Body of pancreas (tissue), 4 donors: ENCODE results near the gene C9orf152.

Experiments used
- POLR2A ChIP-seq, 3 donors: fragments of 450-650 bp; IDR thresholded peaks; one replicate each; pipeline ENCODE4 v1.6.1; 2016; ENCODE audit warnings: antibody characterized with exemption in 3 of 3, mild to moderate bottlenecking in 2 of 3
- TF ChIP-seq, protein P1 (sequence below), 7 experiments: fragments of 450-650 bp in 4 of 7; fragments of 200-600 bp in 3 of 7; sonication (generic) in 3 of 7; IDR thresholded peaks; one replicate each; pipeline ENCODE4 v1.5.1; 2016 to 2019; ENCODE audit warnings: antibody characterized with exemption in 7 of 7

DNA sequence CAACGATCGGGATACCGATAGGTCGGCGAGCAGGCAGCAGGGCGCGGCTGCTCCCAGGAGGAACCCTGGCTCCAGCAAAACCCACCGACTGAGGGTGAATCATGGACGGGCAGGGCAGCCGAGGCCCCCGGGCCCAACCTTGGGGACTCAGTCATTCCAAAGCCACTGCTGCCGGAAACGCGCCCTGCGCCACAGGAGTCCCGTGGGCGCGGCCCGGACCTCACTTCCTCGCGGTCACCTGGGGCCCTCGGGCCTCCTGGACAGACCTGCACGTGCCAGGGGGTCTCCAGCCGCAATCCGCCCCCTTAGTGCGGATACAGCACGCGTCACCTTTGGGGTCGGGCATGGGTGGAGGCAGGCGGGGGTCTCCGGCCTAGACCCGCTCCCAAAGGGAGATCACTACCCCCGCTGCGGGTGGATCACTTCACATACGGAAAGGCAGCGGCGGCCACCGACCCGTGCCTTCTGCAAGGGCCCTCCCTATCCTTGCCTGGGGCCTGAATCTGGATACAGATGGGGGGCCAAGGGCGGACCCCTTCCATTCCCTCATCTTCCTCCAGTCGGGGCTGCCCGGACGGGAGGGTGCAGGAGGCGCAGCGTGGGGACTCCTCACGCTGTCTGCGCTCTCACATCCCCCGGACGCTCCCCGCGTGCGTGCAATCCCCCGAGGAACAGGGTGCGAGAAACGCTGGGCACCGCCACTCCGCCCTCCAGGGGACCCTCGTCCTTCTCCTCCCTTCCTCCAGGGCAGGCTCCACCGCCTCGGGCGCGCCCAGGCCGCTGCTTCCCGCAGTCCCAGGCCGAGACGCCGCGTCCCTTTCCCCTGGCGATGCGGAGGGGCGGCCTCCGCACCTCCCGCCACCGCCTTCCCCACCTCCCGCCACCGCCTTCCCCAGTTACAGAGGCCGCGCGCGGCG, 47.8 kb upstream of the C9orf152 start:
- peak; percentile 56 to 69 (median 58) for TF ChIP-seq POLR2A (IDR thresholded peaks at IDR 0.05)
- TF ChIP-seq, protein P1, sequence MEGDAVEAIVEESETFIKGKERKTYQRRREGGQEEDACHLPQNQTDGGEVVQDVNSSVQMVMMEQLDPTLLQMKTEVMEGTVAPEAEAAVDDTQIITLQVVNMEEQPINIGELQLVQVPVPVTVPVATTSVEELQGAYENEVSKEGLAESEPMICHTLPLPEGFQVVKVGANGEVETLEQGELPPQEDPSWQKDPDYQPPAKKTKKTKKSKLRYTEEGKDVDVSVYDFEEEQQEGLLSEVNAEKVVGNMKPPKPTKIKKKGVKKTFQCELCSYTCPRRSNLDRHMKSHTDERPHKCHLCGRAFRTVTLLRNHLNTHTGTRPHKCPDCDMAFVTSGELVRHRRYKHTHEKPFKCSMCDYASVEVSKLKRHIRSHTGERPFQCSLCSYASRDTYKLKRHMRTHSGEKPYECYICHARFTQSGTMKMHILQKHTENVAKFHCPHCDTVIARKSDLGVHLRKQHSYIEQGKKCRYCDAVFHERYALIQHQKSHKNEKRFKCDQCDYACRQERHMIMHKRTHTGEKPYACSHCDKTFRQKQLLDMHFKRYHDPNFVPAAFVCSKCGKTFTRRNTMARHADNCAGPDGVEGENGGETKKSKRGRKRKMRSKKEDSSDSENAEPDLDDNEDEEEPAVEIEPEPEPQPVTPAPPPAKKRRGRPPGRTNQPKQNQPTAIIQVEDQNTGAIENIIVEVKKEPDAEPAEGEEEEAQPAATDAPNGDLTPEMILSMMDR (IDR thresholded peaks at IDR 0.05): no peak
